GM19025 (cell line): Measurements from ENCODE around the gene DISC1.
"Not testable (repeated sequence)": the region's sequence is repeated elsewhere in the genome, so short reads cannot be mapped to it uniquely, and the experiment has no call there.

Source experiments
- ATAC-seq: cut with Tn5 transposase; IDR thresholded peaks from one replicate; pipeline ENCODE4 v1.9.1; 2021; ENCODE audit warnings: mild to moderate bottlenecking, low read depth, moderate library complexity; ENCODE audit not compliant: unreplicated experiment

The DISC1 gene

GRCh38 chr1:231626535-231626950 lies at the start of gene DISC1:
Gene DISC1, plus strand, starts transcription at chr1:231626790. Its CDS starts 78 bp downstream, at chr1:231626868.
- no peak for ATAC-seq

GRCh38 chr1:231576804-231577718 lies 49.5 kb upstream of the DISC1 start:
- no peak for ATAC-seq

GRCh38 chr1:231580874-231581273 lies 45.7 kb upstream of the DISC1 start:
- ATAC-seq: no peak

DNA sequence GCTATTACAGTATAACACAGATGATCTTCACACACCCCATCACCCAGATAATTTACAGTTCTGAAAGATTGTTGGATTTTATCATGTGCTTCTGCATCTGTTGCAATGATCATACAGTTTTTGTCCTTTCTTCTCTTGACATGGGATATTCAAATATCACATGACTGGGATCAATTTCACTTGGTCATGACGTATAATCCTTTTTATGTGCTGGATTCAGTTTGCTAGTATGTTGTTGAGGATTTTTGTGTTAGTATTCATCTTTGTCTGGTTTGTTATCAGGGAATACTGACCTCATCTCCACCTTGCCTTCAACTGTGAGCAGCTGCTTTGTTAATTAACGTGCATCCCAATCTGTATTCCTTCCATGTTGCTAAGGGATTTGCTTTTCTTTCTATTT lies 44.7 kb upstream of the DISC1 start:
- no peak for ATAC-seq

DNA sequence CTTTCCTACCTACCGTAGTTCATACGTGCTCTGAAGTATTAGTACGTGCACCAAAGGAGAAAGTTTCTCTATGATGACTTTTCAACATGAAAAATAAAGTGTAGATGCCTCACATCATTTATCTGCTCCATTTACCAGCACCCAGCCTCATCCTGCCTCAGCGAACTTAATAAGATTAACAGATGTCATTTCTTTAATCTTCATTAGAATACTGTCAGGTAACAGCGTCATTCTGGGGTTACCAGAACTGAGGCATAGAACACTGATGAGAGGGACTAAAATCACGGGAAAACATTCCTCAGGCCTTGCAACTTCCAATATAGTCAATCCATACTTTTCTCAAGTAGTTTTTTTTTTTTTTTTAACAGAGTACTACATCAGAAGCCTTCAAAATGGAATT lies 43.2 kb upstream of the DISC1 start:
- ATAC-seq: no peak

DNA sequence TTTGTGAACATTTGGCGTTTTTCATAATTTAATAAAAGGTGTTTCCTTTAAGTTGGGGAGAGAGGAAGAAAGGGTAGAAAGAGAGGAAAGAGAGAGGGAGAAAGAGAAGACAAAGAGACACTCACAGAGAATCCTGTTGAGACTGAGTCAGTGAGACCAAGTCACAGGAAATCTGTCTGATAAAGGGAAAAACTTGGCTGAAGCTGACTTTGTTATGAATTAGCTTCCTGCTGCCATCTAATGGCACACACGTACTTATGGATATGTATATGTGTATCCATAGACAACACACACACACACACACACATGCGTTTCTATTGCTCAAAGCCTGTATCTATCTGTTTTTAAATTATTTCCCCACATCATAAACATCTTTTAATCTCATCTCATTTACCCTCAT lies 42.5 kb upstream of the DISC1 start:
- ATAC-seq: no peak

DNA sequence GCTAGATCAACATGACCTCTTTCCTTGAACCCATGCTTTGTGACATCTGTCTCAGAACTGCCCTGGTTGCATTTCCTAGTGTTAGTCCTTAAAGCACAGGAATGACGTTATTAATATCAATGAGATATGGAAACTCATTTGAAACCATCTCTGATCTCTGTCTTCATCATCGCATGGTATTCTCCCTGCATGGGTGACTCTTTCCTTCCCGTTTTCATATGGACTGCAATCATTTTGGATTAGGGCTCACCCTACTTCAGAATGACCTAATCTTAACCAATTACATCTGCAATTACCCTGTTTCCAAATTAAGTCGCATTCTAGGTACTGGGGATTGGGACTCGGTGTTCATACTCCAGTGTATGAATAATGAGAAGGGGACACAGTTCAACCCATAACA lies 41.7 kb upstream of the DISC1 start:
- ATAC-seq: no peak

- no peak for ATAC-seq
Measured at GRCh38 chr1:231590453-231591198, 36.0 kb upstream of the DISC1 start.

- no peak for ATAC-seq
Measured at GRCh38 chr1:231591466-231591865, 35.1 kb upstream of the DISC1 start.

DNA sequence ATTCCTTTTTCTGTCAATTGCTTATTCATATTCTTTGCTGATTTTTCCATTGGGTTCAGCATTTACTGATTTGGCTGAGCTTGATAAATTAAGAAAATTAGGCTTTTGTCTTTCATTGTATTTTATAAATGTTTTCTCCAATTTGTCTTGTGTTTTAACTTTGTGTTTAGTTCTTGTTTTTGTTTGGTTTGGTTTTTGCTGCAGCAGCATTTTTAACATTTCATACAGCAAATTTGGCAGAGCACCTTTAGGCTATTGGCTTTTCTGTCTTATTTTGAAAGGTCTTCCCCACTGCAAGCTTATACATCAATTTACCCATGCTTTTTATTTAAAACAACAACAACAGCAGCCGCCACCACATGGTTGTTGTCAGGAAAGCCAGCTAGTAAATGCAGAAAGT lies 33.8 kb upstream of the DISC1 start:
- no peak for ATAC-seq

DNA sequence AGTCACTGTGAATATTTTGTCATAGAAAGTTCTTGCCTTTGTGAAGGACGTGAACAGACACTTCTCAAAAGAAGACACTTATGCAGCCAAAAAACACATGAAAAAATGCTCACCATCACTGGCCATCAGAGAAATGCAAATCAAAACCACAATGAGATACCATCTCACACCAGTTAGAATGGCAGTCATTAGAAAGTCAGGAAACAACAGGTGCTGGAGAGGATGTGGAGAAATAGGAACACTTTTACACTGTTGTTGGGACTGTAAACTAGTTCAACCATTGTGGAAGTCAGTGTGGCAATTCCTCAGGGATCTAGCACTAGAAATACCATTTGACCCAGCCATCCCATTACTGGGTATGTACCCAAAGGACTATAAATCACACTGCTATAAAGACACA lies 33.3 kb upstream of the DISC1 start:
- not testable (repeated sequence) for ATAC-seq

DNA sequence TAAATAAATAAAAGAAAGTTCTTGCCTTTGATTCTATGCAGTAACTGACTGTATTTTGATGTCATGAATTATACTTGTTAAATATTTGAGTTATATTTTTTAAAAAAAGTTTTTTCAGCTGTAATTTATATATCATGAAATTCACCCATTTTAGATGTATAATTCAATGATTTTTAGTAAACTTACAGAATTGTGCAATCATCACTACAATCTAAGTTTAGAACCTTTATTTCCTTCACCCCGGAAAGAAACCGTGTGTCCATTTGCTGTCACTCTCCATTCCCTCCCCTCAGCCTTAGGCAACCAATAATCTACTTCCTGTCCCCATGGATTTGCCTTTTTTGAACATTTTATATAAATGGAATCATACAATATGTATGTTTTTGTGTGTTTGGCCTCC lies 32.5 kb upstream of the DISC1 start:
- ATAC-seq: no peak

DNA sequence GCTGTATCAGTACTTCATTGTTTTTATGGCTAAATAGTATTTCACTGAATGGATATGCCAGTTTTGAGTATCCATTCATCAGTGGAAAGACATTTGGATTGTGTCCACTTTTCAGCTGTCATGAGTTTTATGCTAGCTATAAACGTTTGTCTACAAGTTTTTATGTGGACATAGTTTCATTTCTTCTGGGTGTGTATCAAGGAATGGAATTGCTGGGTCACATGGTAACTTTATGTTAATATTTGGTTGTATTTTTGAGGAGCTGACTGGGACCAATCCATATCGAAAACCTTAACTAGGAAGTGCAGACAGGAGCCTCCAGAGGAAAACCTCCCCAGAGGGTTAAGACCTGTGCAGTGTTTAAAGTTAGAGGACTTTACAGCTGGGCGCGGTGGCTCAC lies 31.8 kb upstream of the DISC1 start:
- no peak for ATAC-seq

DNA sequence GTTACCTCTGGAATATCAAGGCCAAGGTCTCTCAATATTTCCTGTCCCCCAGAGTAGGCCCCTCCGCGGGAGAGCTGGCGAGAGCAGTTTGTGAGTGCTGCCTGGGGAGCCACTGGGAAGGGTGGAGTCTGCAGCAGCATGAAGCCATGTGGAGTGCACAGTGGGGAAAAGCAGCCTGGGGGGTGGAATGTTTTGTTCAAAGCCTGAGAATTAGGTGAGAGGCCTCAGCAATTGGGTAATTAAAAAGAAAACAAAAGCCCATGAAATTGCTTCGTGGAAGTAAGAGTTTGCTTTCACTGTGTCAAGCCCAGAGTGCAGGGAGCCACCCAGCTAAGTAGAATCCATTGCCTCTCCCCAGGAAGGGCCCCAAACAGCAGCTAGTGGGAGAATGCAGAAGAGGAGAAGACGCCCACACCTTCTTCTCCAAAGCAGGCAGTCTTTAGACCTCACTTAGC lies 30.2 kb upstream of the DISC1 start:
- no peak for ATAC-seq

DNA sequence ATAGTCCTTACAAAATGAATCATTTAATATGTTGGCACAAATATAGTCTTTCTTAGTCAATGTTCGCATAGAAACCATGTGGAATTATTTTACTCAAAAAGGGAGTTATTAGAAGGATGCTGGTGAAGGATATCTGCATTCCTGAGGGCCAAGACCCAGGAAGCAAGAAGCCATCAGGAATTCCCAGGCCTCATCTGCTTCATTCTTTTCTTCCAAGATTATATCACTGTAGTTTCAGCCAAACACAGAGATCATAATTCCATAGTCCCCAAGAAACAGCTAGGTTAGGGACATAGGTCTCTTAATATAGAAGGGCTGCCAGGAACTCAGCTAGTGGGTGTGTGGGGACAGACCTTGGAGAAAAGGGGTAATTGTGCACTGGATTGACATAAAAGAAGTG lies 28.6 kb upstream of the DISC1 start:
- no peak for ATAC-seq

DNA sequence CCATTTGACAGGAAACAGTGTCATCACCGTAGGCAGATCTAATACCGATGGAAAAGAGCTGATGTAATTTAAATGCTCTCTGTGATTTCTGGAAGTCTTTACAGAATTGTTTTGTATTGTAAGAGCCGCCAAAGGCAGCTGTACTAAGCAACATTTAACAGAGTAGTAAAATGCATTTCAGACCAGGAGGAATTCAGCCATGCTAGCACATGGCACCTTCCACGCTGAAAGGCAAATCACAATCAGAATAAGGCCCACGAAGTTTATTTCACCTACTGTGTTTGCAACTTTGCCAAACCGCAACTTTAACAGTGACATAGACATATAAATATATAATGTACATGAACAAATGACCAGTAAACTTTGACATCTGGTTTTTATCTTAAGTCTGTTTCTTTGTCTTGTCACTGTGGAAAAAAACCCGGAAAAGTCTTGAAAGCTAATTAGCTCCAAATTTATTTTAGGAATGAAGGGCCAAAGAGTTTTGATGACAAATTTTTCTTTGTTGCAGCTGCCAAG lies 26.1 kb upstream of the DISC1 start:
- no peak for ATAC-seq

DNA sequence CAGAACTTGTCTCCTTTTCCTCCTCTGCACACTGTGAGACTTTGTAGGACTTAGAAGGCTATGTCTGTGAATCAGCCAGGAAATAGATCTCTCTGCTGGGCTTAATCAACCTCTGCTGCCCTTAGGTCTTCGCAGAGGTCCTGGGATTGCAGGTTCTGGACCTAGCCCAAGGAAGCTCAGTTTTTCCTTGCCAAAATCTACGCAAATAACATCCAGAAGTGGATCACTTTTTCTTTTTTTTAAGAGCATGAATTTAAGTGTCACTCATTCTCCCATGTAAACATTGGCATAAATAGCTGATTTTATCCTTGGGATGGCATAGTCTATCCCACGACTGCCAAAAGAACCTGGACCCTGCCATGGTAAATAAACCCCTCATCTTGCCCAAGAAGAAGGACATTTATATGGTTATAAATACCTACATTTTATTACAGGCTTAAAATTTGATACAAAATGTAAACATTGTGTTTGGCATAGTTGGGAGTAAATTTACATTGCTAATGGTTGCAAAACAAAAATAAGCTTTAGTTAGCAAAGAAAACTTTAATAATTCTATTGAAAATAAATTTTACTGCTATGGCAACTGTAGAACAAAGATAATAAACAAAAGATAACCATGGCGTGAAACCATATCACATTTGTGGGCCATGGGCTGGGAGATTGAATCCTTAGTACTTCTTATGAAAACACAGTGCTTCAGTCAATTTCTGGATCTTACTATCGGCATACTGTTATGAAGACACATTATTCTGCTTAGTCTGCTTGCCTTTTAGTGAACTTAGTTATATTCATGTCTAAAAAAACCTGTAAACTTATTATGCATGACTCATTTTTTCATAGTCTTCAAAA lies 24.5 kb upstream of the DISC1 start:
- no peak for ATAC-seq

GRCh38 chr1:231602673-231602984 lies 24.0 kb upstream of the DISC1 start:
- no peak for ATAC-seq

DNA sequence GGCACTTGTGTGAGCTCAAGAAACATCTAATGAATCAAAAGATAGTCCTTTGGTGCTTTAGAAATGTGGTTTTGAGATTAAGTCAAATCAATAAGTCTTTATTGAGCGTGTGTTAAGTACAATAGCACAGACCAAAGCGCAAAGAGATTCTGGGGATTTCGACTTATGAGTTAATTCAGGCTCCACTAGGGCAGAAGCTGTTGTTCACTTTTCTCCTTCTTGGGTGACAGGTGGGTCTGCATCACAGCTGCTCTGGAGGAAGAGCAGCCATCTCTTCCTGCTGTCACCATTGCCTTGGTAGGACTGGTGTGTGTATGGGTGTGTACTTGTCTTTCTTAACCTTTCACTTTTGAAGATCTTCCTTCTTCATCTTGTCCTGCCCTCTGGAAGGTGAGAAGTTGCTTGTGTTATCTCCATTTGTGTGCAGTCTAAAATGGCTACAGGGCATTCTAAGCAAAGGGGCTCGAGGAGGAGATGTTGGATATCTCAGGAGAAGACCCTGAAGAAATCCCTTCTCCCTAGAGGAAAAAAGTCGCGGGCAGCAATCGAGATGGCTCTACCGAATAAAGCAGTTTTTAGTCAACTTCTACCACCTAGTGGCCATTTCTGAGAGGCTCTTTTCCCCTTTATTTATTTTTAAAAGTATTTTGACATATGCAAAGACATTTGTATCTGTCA lies 22.9 kb upstream of the DISC1 start:
- no peak for ATAC-seq

GRCh38 chr1:231604276-231604621 lies 22.3 kb upstream of the DISC1 start:
- ATAC-seq: no peak
